Neural progenitor cell (in vitro differentiated cells): ENCODE measurements around the gene ZNF836. TPM values are rescaled to one million over a fixed set of nuclear protein-coding genes. Genes with fewer than 3 reads are reported as not detected.
A peak's percentile ranks its signal among the peaks of the same experiment; 100 is the strongest.

Experiments used
- DNase-seq: peaks from one replicate; pipeline ENCODE4 v3.0.0-alpha.2; 2016; ENCODE audit warnings: low spot score
- H2AFZ ChIP-seq: fragments of 200-600 bp; sonication (generic); replicated peaks from 2 replicates; pipeline ENCODE4 v1.6.1; 2016; ENCODE audit warnings: antibody characterized with exemption
- H3F3A ChIP-seq: fragments of 200-600 bp; sonication (generic); 2 replicates; pipeline ENCODE4 v1.6.1; 2016; ENCODE audit warnings: antibody characterized with exemption, low read depth
- H3K27ac ChIP-seq: fragments of 200-600 bp; sonication (generic); 2 replicates; pipeline ENCODE4 v1.5.1; 2016; ENCODE audit warnings: mild to moderate bottlenecking
- H3K27me3 ChIP-seq: fragments of 200-600 bp; sonication (generic); 2 replicates; pipeline ENCODE4 v1.6.1; 2016; ENCODE audit warnings: mild to moderate bottlenecking, moderate library complexity
- H3K36me3 ChIP-seq: fragments of 200-600 bp; sonication (generic); 2 replicates; pipeline ENCODE4 v1.5.1; 2016
- H3K4me1 ChIP-seq: fragments of 200-600 bp; sonication (generic); 2 replicates; pipeline ENCODE4 v1.6.1; 2016; ENCODE audit warnings: mixed run types
- H3K4me2 ChIP-seq: fragments of 200-600 bp; sonication (generic); 2 replicates; pipeline ENCODE4 v1.6.1; 2016
- H3K4me3 ChIP-seq: fragments of 200-600 bp; sonication (generic); 2 replicates; pipeline ENCODE4 v1.5.1; 2016
- H3K79me2 ChIP-seq: fragments of 200-600 bp; sonication (generic); 2 replicates; pipeline ENCODE4 v1.6.1; 2016; ENCODE audit warnings: low read depth
- H3K9ac ChIP-seq: fragments of 200-600 bp; sonication (generic); 2 replicates; pipeline ENCODE4 v1.6.1; 2016
- H3K9me3 ChIP-seq: fragments of 200-600 bp; sonication (generic); 2 replicates; pipeline ENCODE4 v1.5.1; 2016; ENCODE audit warnings: low read depth
- H4K20me1 ChIP-seq: fragments of 200-600 bp; sonication (generic); 2 replicates; pipeline ENCODE4 v1.6.1; 2016; ENCODE audit warnings: low read depth
- H3K27ac Mint-ChIP-seq: 3 replicates; pipeline ENCODE4 v1.8.0; 2021; ENCODE audit warnings: mixed read lengths
- H3K27me3 Mint-ChIP-seq: 2 replicates; pipeline ENCODE4 v1.8.0; 2022; ENCODE audit warnings: low read depth, mild to moderate bottlenecking, inconsistent platforms, moderate library complexity, mixed read lengths; ENCODE audit not compliant: insufficient read depth
- H3K36me3 Mint-ChIP-seq: 3 replicates; pipeline ENCODE4 v1.8.0; 2021; ENCODE audit warnings: mixed read lengths
- H3K4me1 Mint-ChIP-seq: 3 replicates; pipeline ENCODE4 v1.8.0; 2021; ENCODE audit warnings: mixed read lengths
- H3K4me3 Mint-ChIP-seq: 3 replicates; pipeline ENCODE4 v1.8.0; 2021; ENCODE audit warnings: mild to moderate bottlenecking, moderate library complexity, mixed read lengths
- H3K9me3 Mint-ChIP-seq: 3 replicates; pipeline ENCODE4 v1.8.0; 2020; ENCODE audit warnings: mixed read lengths
- EZH2 ChIP-seq: fragments of 200-600 bp; sonication (generic); IDR thresholded peaks from 2 replicates; pipeline ENCODE4 v1.6.1; 2017; ENCODE audit warnings: antibody characterized with exemption, mild to moderate bottlenecking, moderate library complexity
- EZH2phosphoT487 ChIP-seq: fragments of 200-600 bp; sonication (generic); IDR thresholded peaks from 2 replicates; pipeline ENCODE4 v1.6.1; 2017; ENCODE audit warnings: antibody characterized with exemption
- total RNA-seq: library from RNA; depleted of rRNA; stranded (reverse); fragments of >200 nt; gene quantifications from 2 replicates; pipeline ENCODE4 v1.2.3, GENCODE V29; 2015; ENCODE audit warnings: low replicate concordance
- TF ChIP-seq, protein P1 (sequence below): fragments of 200-600 bp; sonication (generic); IDR thresholded peaks from 2 replicates; pipeline ENCODE4 v1.5.1; 2017; ENCODE audit warnings: antibody characterized with exemption, mild to moderate bottlenecking

ZNF836 gene
- total RNA-seq, 1 donor from 2014 or later, result 8.3 TPM

DNA sequence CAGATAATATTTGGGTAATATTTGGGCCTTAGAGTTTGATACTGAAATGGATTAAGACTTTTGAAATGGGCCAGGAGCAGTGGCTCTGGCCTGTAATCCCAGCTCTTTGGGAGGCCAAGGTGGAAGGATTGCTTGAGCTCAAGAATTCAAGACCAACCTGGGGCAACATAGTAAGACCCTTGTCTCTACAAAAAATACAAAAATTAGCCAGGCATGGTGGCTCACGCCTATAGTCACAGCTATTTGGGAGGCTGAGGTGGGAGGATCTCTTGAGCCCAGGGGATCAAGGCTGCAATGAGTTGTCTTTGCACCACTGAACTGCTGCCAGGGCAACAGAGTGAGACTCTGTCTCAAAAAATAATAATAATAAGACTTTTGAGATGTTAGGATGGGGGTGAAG is 926 bp upstream of the ZNF836 start:
- H3K4me3 ChIP-seq, result no peak overlapping the region
- no peak for DNase-seq
- H3K4me1 ChIP-seq, result no peaks in the 10 kb centered on the region
- no peak overlapping the region for H3K4me2 ChIP-seq
- H3F3A ChIP-seq, result peaks cover 11% of the 10 kb centered on the region
- H3K36me3 ChIP-seq, result no peaks in the 10 kb centered on the region
- H3K9ac ChIP-seq, result no peak overlapping the region
- Mint-ChIP-seq H3K4me1 (peaks cover 22% of the 10 kb centered on the region), H3K4me3 (peak overlapping the region; percentile 92), H3K36me3 (peaks cover 17% of the 10 kb centered on the region), H3K27ac (no peak overlapping the region), H3K27me3 (peaks cover 22% of the 10 kb centered on the region), H3K9me3 (peaks cover 43% of the 10 kb centered on the region)
- H3K79me2 ChIP-seq, result no peaks in the 10 kb centered on the region
- no peak for TF ChIP-seq EZH2phosphoT487
- no peak for TF ChIP-seq EZH2
- TF ChIP-seq, protein P1, sequence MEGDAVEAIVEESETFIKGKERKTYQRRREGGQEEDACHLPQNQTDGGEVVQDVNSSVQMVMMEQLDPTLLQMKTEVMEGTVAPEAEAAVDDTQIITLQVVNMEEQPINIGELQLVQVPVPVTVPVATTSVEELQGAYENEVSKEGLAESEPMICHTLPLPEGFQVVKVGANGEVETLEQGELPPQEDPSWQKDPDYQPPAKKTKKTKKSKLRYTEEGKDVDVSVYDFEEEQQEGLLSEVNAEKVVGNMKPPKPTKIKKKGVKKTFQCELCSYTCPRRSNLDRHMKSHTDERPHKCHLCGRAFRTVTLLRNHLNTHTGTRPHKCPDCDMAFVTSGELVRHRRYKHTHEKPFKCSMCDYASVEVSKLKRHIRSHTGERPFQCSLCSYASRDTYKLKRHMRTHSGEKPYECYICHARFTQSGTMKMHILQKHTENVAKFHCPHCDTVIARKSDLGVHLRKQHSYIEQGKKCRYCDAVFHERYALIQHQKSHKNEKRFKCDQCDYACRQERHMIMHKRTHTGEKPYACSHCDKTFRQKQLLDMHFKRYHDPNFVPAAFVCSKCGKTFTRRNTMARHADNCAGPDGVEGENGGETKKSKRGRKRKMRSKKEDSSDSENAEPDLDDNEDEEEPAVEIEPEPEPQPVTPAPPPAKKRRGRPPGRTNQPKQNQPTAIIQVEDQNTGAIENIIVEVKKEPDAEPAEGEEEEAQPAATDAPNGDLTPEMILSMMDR, result no peak
- H4K20me1 ChIP-seq, result no peaks in the 10 kb centered on the region
- H3K27me3 ChIP-seq, result peaks cover 16% of the 10 kb centered on the region
- peak overlapping the region; percentile 91 for H2AFZ ChIP-seq
- H3K9me3 ChIP-seq, result no peaks in the 10 kb centered on the region
- no peak overlapping the region for H3K27ac ChIP-seq

- peaks cover 12% of the 10 kb centered on the region for H3K4me1 Mint-ChIP-seq
- H3K36me3 Mint-ChIP-seq, result peaks cover 17% of the 10 kb centered on the region
- Histone ChIP-seq H3K4me2 (peak overlapping the region; percentile 87), H3F3A (peaks cover 11% of the 10 kb centered on the region), H3K27me3 (peaks cover 16% of the 10 kb centered on the region), H3K4me1 (no peaks in the 10 kb centered on the region), H3K9ac (no peak overlapping the region), H3K9me3 (no peaks in the 10 kb centered on the region), H3K27ac (no peak overlapping the region), H2AFZ (peak overlapping the region; percentile 91), H3K4me3 (peak overlapping the region; percentile 80), H4K20me1 (no peaks in the 10 kb centered on the region), H3K79me2 (no peaks in the 10 kb centered on the region), H3K36me3 (no peaks in the 10 kb centered on the region)
- H3K9me3 Mint-ChIP-seq, result peaks cover 37% of the 10 kb centered on the region
- H3K27me3 Mint-ChIP-seq, result peaks cover 18% of the 10 kb centered on the region
- TF ChIP-seq, protein P1, result no peak
- TF ChIP-seq EZH2phosphoT487, result no peak
- peak overlapping the region; percentile 43 for H3K27ac Mint-ChIP-seq
- DNase-seq, result peak; percentile 57
- H3K4me3 Mint-ChIP-seq, result peak overlapping the region; percentile 92
Observed at GRCh38 chr19:52170863-52171320, 529 bp downstream of the ZNF836 start.

GRCh38 chr19:52170304-52170703 is 1.1 kb downstream of the ZNF836 start:
- Histone ChIP-seq H3K79me2 (no peaks in the 10 kb centered on the region), H3K36me3 (no peaks in the 10 kb centered on the region), H3F3A (peaks cover 11% of the 10 kb centered on the region), H3K4me2 (peak overlapping the region; percentile 87), H3K9ac (no peak overlapping the region), H3K4me1 (no peaks in the 10 kb centered on the region), H3K4me3 (peak overlapping the region; percentile 80), H4K20me1 (no peaks in the 10 kb centered on the region), H3K27ac (no peak overlapping the region), H3K9me3 (no peaks in the 10 kb centered on the region), H3K27me3 (peaks cover 16% of the 10 kb centered on the region), H2AFZ (peak overlapping the region; percentile 91)
- Mint-ChIP-seq H3K4me3 (peak overlapping the region; percentile 92), H3K27ac (no peak overlapping the region), H3K9me3 (peaks cover 36% of the 10 kb centered on the region), H3K36me3 (peaks cover 22% of the 10 kb centered on the region), H3K4me1 (peaks cover 12% of the 10 kb centered on the region), H3K27me3 (peaks cover 18% of the 10 kb centered on the region)
- DNase-seq, result no peak
- TF ChIP-seq, protein P1, result no peak
- TF ChIP-seq EZH2, result no peak
